K562 (cell line): Measurements from ENCODE around the gene GLI3. TPM values are rescaled to one million over a fixed set of nuclear protein-coding genes. Genes with fewer than 3 reads are reported as not detected.

Experiments used
- ATAC-seq: fragments of 200-7000 bp; cut with Tn5 transposase; 3 replicates; pipeline ENCODE4 v1.9.1; 2020; ENCODE audit warnings: moderate library complexity
- BruUV-seq: library from RNA; stranded (reverse); fragments of 400-500 nt; replicated peaks from 2 replicates; lab custom pipeline; 2021; lab: Mats Ljungman, UMichigan
- CTCF ChIA-PET: fragments of 300-600 bp; formaldehyde crosslinking; extraction: SDS; loops from one replicate; lab custom pipeline; 2021; ENCODE audit warnings: low intra/inter-chr PET ratio; lab: Yijun Ruan, JAX
- POLR2A ChIA-PET: fragments of 300-600, 350-650 bp; sonication (Branson Sonifier 250); formaldehyde crosslinking; extraction: SDS; loops from one replicate; lab custom pipeline; 2021; ENCODE audit warnings: antibody characterized with exemption, inconsistent platforms; lab: Yijun Ruan, JAX
- DNase-seq, 4 experiments: peaks; one replicate each; pipeline versions ENCODE4 v3.0.0 to v3.0.0-alpha.2; 2011 to 2018; ENCODE audit warnings: low spot score in 3 of 4, mixed read lengths in 3 of 4; ENCODE audit errors: extremely low read depth in 1 of 4
- FAIRE-seq: peaks from 2 replicates; lab custom pipeline; 2011; peaks lifted over from hg19 to GRCh38; lab: Jason Lieb, UNC
- H2AFZ ChIP-seq: 2 replicates; pipeline ENCODE4 v1.6.0; 2011; ENCODE audit warnings: low read depth, low read length, control low read depth, inconsistent platforms
- H3K27ac ChIP-seq: fragments of 200-600 bp; 3 replicates; pipeline ENCODE4 v1.8.0; 2011; ENCODE audit warnings: low read depth, mild to moderate bottlenecking, control low read depth, inconsistent platforms, low read length, moderate library complexity, mixed read lengths; ENCODE audit errors: extremely low read depth
- H3K27me3 ChIP-seq, 2 experiments: fragments of 300-600 bp in 1 of 2; 2 replicates in 1 of 2; 3 replicates in 1 of 2; pipeline versions ENCODE4 v1.6.0 to v1.8.0; 2011; ENCODE audit warnings: inconsistent platforms in 2 of 2, low read length in 2 of 2, mild to moderate bottlenecking in 1 of 2, mixed read lengths in 1 of 2, moderate library complexity in 1 of 2; ENCODE audit not compliant: control insufficient read depth in 2 of 2, insufficient read depth in 2 of 2
- H3K36me3 ChIP-seq: fragments of 300-600 bp; 3 replicates; pipeline ENCODE4 v1.8.0; 2011; ENCODE audit warnings: mild to moderate bottlenecking, low read length, inconsistent platforms; ENCODE audit not compliant: control insufficient read depth, insufficient read depth
- H3K4me1 ChIP-seq, 2 experiments: fragments of 200-600 bp in 1 of 2; replicated peaks in 1 of 2; 2 replicates in 1 of 2; 3 replicates in 1 of 2; pipeline versions ENCODE4 v1.5.1 to v1.8.0; 2011; ENCODE audit warnings: inconsistent platforms in 2 of 2, low read length in 2 of 2, mild to moderate bottlenecking in 1 of 2, mixed read lengths in 1 of 2, moderate library complexity in 1 of 2; ENCODE audit not compliant: control insufficient read depth in 2 of 2, insufficient read depth in 2 of 2
- H3K4me2 ChIP-seq: 2 replicates; pipeline ENCODE4 v1.6.1; 2011; ENCODE audit warnings: low read length, control low read depth, inconsistent platforms, mixed read lengths; ENCODE audit not compliant: insufficient read depth
- H3K4me3 ChIP-seq: fragments of 200-600 bp; sonication (generic), shearing (Covaris generic); 2 replicates; pipeline ENCODE4 v1.5.1; 2016; ENCODE audit warnings: control low read depth, inconsistent platforms
- H3K79me2 ChIP-seq: fragments of 200-600 bp; 3 replicates; pipeline ENCODE4 v1.8.0; 2011; ENCODE audit warnings: low read length, inconsistent platforms; ENCODE audit not compliant: control insufficient read depth, insufficient read depth
- H3K9ac ChIP-seq, 2 experiments: 2 replicates each; pipeline versions ENCODE4 v1.6.0 to v1.6.1; 2011; ENCODE audit warnings: low read depth in 2 of 2, low read length in 2 of 2, control low read depth in 1 of 2, inconsistent platforms in 1 of 2, mild to moderate bottlenecking in 1 of 2, mixed read lengths in 1 of 2; ENCODE audit not compliant: insufficient read depth in 1 of 2
- H3K9me1 ChIP-seq: one replicate; pipeline ENCODE4 v1.6.0; 2011; ENCODE audit warnings: inconsistent platforms, mild to moderate bottlenecking, low read length, moderate library complexity; ENCODE audit not compliant: control insufficient read depth, insufficient read depth
- H3K9me3 ChIP-seq: replicated peaks from 2 replicates; pipeline ENCODE4 v1.5.1; 2011; ENCODE audit warnings: low read depth, low read length, inconsistent platforms; ENCODE audit not compliant: control insufficient read depth, insufficient read depth
- H4K20me1 ChIP-seq: replicated peaks from 2 replicates; pipeline ENCODE4 v1.6.1; 2011; ENCODE audit warnings: low read length, inconsistent platforms, mixed read lengths; ENCODE audit not compliant: control insufficient read depth, insufficient read depth
- CHCHD3 ChIP-seq: fragments of 250-450 bp; sonication (Bioruptor Pico); IDR thresholded peaks from 2 replicates; pipeline ENCODE4 v2.1.2; 2022; ENCODE audit warnings: mild to moderate bottlenecking
- FOXP4 ChIP-seq: sonication (generic); formaldehyde crosslinking; IDR thresholded peaks from 2 replicates; pipeline ENCODE4 v1.8.0; 2022; ENCODE audit warnings: mild to moderate bottlenecking, missing genetic modification reagents, borderline replicate concordance
- SAFB ChIP-seq: fragments of 200-400 bp; formaldehyde crosslinking; IDR thresholded peaks from 2 replicates; pipeline ENCODE4 v1.6.1; 2017; ENCODE audit warnings: low read depth, low read length, borderline replicate concordance
- TGIF2 ChIP-seq: sonication (generic); formaldehyde crosslinking; IDR thresholded peaks from 2 replicates; pipeline ENCODE4 v1.8.1; 2022; ENCODE audit warnings: mild to moderate bottlenecking, missing genetic modification reagents, moderate library complexity
- ZNF12 ChIP-seq: sonication (generic); formaldehyde crosslinking; IDR thresholded peaks from 2 replicates; pipeline ENCODE4 v1.4.0; 2020; ENCODE audit warnings: mild to moderate bottlenecking, missing genetic modification reagents
- ZNF121 ChIP-seq: sonication (generic); formaldehyde crosslinking; conservative IDR thresholded peaks from 2 replicates; pipeline ENCODE4 v1.8.0; 2022; ENCODE audit warnings: missing genetic modification reagents
- WGBS: fragments of 100-300 bp; shearing (Covaris generic); methylation state at CpG from one replicate; pipeline ENCODE4 v1.1.6; 2016; ENCODE audit warnings: low coverage, mixed read lengths; ENCODE audit not compliant: insufficient coverage; ENCODE audit errors: missing lambda C conversion rate; 5-methylcytosine and 5-hydroxymethylcytosine counted together
- in situ Hi-C: fragments of 300-500 bp; cut with MboI; formaldehyde crosslinking; loops from 4 replicates; pipeline ENCODE4 v1.15.0; 2018; ENCODE audit warnings: inconsistent platforms, mixed read lengths
- intact Hi-C: fragments of 100-400 bp; cut with micrococcal nuclease; formaldehyde crosslinking; loops from 2 replicates; pipeline ENCODE4 v1.14.2; 2022
- polyA plus RNA-seq, 8 experiments: library from polyadenylated mRNA; depleted of rRNA in 4 of 8; stranded (reverse) in 5 of 8; unstranded in 3 of 8; fragments of >200 nt; fragmentation: Nextera tagmentation in 2 of 8; fragmentation: Illumina TruSeq in 1 of 8; extraction: Ambion mirVana in 2 of 8; extraction: Trizol in 1 of 8; gene quantifications; 2 replicates each; pipeline versions ENCODE4 v1.2.1 to v1.2.3, GENCODE V29; 2011 to 2014; ENCODE audit warnings: inconsistent platforms in 1 of 8, missing spikeins in 1 of 8
- total RNA-seq, 7 experiments: library from RNA; depleted of rRNA in 6 of 7; stranded (reverse); fragments of >200 nt in 6 of 7; fragmentation: Illumina TruSeq in 2 of 7; extraction: Trizol in 2 of 7; gene quantifications; 2 replicates each; pipeline versions ENCODE4 v1.2.1 to v1.2.3, GENCODE V29; 2011 to 2021; ENCODE audit warnings: low replicate concordance in 1 of 7
- TF ChIP-seq, protein P1 (sequence below): fragments of 250-450 bp; sonication (Bioruptor Pico); IDR thresholded peaks from 2 replicates; pipeline ENCODE4 v1.9.0; 2021; ENCODE audit warnings: mild to moderate bottlenecking
- TF ChIP-seq, protein P2 (sequence below): sonication (generic); formaldehyde crosslinking; IDR thresholded peaks from 2 replicates; pipeline ENCODE4 v1.8.0; 2022; ENCODE audit warnings: mild to moderate bottlenecking, missing genetic modification reagents
- TF ChIP-seq, protein P3 (sequence below): sonication (generic); formaldehyde crosslinking; IDR thresholded peaks from 2 replicates; pipeline ENCODE4 v1.8.0; 2022; ENCODE audit warnings: mild to moderate bottlenecking, missing genetic modification reagents
- TF ChIP-seq, protein P4 (sequence below): fragments of 250-450 bp; sonication (Bioruptor Pico); IDR thresholded peaks from 2 replicates; pipeline ENCODE4 v1.9.0; 2021; ENCODE audit warnings: mild to moderate bottlenecking, inconsistent platforms

The GLI3 gene
- total and polyA plus RNA-seq, 9 of the 15 experiments (the other 6 are each of a cell fraction or from before 2014, with no cell fraction given) = 0.01 to 0.18 (median 0.07) TPM; not detected in 6

DNA sequence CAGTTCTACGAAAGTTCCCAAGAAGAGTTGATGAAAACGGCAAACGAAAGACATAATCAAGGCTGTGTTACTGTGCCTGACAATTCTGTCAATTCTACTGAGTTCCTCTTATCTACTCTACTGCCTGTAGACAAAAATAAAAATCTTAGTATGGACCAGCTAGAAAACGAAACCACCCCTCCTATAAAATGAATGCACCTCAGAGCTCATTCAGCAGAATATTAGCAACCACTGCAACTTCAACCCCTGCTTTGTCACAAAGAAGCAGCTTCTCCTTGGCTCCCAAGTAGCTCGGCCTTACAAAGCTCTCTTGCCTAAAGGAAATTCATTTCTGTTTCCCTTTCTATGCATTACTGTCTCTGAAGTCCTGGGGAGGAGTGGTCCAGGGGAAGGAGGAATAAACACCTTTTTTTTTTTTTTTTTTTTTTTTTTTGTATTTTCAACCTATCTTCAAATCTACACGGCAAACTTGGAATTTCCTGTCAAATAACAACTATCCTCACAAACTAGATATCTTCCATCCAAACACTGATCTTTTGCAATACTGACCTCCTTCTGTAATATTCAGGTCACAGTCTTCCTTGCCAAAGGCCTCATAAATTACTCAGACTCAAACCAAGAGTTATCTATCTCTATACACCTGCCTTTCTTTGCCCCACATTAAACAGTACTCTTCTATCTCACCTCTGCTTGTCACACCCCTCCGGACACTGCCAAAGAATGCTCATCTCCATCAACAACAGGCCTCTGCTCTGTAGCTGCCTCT, 74.3 kb downstream of the GLI3 start:
- H3K4me1 ChIP-seq = no peaks in the 10 kb centered on the region
- H3K27ac ChIP-seq = no peak overlapping the region
- in situ Hi-C loops = no loop called here
- ATAC-seq = no peak
- H2AFZ ChIP-seq = no peak overlapping the region
- intact Hi-C loops = no loop called here
- H4K20me1 ChIP-seq = no peaks in the 10 kb centered on the region
- 3% methylated on average over 7 of the region's 7 CpGs for WGBS
- BruUV-seq = no TSS peak
- H3K36me3 ChIP-seq = no peaks in the 10 kb centered on the region
- ChIA-PET POLR2A (no interaction called here), CTCF (no interaction called here)
- H3K9me1 ChIP-seq = no peaks in the 10 kb centered on the region
- H3K9ac ChIP-seq = no peak overlapping the region
- no peak overlapping the region for H3K4me3 ChIP-seq
- no peaks in the 10 kb centered on the region for H3K27me3 ChIP-seq
- no peak for FAIRE-seq
- no peaks in the 10 kb centered on the region for H3K79me2 ChIP-seq
- no peak for DNase-seq
- H3K9me3 ChIP-seq = no peaks in the 10 kb centered on the region
- no peak overlapping the region for H3K4me2 ChIP-seq
- no peak for TF ChIP-seq ZNF121 (CRISPR knock-in tag)
- TF ChIP-seq SAFB = no peak
- no peak for TF ChIP-seq FOXP4
- TF ChIP-seq, protein P1, sequence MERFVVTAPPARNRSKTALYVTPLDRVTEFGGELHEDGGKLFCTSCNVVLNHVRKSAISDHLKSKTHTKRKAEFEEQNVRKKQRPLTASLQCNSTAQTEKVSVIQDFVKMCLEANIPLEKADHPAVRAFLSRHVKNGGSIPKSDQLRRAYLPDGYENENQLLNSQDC (CRISPR knock-in tag) = no peak
- TF ChIP-seq, protein P2, sequence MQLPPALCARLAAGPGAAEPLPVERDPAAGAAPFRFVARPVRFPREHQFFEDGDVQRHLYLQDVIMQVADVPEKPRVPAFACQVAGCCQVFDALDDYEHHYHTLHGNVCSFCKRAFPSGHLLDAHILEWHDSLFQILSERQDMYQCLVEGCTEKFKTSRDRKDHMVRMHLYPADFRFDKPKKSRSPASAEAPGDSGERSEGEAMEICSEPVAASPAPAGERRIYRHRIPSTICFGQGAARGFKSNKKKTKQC (CRISPR knock-in tag) = no peak
- TF ChIP-seq TGIF2 (CRISPR knock-in tag) = no peak
- TF ChIP-seq, protein P3, sequence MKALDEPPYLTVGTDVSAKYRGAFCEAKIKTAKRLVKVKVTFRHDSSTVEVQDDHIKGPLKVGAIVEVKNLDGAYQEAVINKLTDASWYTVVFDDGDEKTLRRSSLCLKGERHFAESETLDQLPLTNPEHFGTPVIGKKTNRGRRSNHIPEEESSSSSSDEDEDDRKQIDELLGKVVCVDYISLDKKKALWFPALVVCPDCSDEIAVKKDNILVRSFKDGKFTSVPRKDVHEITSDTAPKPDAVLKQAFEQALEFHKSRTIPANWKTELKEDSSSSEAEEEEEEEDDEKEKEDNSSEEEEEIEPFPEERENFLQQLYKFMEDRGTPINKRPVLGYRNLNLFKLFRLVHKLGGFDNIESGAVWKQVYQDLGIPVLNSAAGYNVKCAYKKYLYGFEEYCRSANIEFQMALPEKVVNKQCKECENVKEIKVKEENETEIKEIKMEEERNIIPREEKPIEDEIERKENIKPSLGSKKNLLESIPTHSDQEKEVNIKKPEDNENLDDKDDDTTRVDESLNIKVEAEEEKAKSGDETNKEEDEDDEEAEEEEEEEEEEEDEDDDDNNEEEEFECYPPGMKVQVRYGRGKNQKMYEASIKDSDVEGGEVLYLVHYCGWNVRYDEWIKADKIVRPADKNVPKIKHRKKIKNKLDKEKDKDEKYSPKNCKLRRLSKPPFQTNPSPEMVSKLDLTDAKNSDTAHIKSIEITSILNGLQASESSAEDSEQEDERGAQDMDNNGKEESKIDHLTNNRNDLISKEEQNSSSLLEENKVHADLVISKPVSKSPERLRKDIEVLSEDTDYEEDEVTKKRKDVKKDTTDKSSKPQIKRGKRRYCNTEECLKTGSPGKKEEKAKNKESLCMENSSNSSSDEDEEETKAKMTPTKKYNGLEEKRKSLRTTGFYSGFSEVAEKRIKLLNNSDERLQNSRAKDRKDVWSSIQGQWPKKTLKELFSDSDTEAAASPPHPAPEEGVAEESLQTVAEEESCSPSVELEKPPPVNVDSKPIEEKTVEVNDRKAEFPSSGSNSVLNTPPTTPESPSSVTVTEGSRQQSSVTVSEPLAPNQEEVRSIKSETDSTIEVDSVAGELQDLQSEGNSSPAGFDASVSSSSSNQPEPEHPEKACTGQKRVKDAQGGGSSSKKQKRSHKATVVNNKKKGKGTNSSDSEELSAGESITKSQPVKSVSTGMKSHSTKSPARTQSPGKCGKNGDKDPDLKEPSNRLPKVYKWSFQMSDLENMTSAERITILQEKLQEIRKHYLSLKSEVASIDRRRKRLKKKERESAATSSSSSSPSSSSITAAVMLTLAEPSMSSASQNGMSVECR = no peak
- no peak for TF ChIP-seq CHCHD3
- TF ChIP-seq, protein P4, sequence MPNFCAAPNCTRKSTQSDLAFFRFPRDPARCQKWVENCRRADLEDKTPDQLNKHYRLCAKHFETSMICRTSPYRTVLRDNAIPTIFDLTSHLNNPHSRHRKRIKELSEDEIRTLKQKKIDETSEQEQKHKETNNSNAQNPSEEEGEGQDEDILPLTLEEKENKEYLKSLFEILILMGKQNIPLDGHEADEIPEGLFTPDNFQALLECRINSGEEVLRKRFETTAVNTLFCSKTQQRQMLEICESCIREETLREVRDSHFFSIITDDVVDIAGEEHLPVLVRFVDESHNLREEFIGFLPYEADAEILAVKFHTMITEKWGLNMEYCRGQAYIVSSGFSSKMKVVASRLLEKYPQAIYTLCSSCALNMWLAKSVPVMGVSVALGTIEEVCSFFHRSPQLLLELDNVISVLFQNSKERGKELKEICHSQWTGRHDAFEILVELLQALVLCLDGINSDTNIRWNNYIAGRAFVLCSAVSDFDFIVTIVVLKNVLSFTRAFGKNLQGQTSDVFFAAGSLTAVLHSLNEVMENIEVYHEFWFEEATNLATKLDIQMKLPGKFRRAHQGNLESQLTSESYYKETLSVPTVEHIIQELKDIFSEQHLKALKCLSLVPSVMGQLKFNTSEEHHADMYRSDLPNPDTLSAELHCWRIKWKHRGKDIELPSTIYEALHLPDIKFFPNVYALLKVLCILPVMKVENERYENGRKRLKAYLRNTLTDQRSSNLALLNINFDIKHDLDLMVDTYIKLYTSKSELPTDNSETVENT = no peak
- no peak for TF ChIP-seq ZNF12
